ENCODE data around the gene NLGN3. TPM values are rescaled to one million over a fixed set of nuclear protein-coding genes. Genes with fewer than 3 reads are reported as not detected.

The NLGN3 gene
- total RNA-seq, 1 donor, result 0.43 TPM

GRCh38 chrX:71098951-71099506, 45.6 kb upstream of the NLGN3 start:
- DNase-seq (ENCODE audit: low read depth), result no peak
- TF ChIP-seq CTCF (IDR thresholded peaks at IDR 0.05; ENCODE audit: insufficient read depth, low read depth, low read length), result no peak
- H3K4me3 ChIP-seq (ENCODE audit: low read depth, low read length), result no peak overlapping the region

DNA sequence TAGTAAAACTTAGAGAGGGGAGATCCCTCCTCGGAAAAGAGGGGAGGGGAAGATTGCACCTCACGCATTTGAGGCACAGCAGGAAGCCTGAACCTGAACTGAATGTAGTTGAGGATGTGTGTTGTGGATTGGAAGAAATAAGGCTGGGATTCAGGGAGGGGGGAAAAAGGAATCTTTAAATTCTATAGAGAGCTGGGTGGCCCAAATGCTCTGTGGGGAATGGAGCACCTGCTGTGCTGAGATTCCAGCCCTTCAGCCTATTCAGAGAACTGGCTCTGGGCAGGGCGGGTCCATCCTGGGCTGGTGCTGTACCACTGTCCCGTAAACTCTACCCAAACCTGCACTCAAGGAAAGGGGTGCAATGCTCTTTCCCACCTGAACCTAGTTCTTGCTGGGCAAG, 44.9 kb upstream of the NLGN3 start:
- TF ChIP-seq CTCF (IDR thresholded peaks at IDR 0.05; ENCODE audit: insufficient read depth, low read depth, low read length), result no peak

DNA sequence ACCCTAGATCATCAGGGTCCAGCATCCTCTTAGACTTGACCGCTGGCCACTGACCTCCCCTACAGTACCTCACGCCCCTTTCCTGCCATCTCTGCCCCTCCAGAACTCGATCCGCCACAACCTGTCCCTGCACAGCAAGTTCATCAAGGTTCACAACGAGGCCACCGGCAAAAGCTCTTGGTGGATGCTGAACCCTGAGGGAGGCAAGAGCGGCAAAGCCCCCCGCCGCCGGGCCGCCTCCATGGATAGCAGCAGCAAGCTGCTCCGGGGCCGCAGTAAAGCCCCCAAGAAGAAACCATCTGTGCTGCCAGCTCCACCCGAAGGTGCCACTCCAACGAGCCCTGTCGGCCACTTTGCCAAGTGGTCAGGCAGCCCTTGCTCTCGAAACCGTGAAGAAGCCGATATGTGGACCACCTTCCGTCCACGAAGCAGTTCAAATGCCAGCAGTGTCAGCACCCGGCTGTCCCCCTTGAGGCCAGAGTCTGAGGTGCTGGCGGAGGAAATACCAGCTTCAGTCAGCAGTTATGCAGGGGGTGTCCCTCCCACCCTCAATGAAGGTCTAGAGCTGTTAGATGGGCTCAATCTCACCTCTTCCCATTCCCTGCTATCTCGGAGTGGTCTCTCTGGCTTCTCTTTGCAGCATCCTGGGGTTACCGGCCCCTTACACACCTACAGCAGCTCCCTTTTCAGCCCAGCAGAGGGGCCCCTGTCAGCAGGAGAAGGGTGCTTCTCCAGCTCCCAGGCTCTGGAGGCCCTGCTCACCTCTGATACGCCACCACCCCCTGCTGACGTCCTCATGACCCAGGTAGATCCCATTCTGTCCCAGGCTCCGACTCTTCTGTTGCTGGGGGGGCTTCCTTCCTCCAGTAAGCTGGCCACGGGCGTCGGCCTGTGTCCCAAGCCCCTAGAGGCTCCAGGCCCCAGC, 43.8 kb upstream of the NLGN3 start:
- no peak overlapping the region for H3K4me3 ChIP-seq (ENCODE audit: low read depth, low read length)
- no peak for TF ChIP-seq CTCF (IDR thresholded peaks at IDR 0.05; ENCODE audit: insufficient read depth, low read depth, low read length)
- no peak for DNase-seq (ENCODE audit: low read depth)

More for the DNA sequence above, 44.9 kb upstream of the NLGN3 start:
- DNase-seq (ENCODE audit: low read depth), result no peak
- H3K4me3 ChIP-seq (ENCODE audit: low read depth, low read length), result no peak overlapping the region

- no peak for DNase-seq (ENCODE audit: low read depth)
- no peak for TF ChIP-seq CTCF (IDR thresholded peaks at IDR 0.05; ENCODE audit: insufficient read depth, low read depth, low read length)
- no peak overlapping the region for H3K4me3 ChIP-seq (ENCODE audit: low read depth, low read length)
Observed at GRCh38 chrX:71102292-71102691, 42.3 kb upstream of the NLGN3 start.

DNA sequence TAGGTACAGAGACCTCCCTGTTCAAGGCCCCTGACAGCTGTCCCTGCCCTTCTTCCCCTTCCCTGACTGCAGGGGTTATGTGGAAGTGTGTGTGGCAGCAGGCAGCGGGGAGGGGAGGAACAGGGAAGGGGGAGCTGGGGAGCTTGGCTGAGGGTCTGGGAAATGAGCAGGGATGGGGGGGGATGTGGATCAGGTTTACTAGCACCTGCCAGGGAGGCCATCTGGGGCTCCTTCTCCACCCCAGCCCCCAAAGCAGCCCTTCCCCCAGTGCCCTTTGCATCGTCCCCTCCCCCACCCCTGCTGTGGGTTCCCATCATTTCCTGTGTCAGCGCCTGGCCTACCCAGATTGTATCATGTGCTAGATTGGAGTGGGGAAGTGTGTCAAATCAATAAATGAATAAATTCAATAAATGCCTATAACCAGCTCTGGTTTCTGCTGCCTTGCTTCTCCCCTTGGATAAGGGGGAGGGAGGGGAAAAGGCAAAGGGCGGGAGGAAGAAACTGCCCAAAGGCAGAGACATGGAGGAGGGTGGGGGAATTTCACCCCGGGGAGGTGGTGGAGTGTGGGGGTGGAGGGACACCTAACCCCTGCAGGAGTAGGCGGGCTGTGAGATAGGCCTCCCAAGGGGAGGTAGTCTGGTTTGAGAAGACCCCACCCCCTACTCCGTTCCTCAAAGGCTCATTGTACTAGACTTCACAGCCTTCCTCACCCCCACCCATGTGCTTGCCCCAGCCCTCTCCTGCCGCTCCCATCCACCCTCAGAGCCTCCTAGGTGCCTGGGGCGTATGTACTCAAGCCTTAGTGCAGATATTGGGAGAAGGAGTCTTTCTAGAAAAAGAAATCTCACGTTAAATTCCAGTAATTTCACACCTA, 41.3 kb upstream of the NLGN3 start:
- DNase-seq (ENCODE audit: low read depth), result no peak
- TF ChIP-seq CTCF (IDR thresholded peaks at IDR 0.05; ENCODE audit: insufficient read depth, low read depth, low read length), result no peak
- no peak overlapping the region for H3K4me3 ChIP-seq (ENCODE audit: low read depth, low read length)

DNA sequence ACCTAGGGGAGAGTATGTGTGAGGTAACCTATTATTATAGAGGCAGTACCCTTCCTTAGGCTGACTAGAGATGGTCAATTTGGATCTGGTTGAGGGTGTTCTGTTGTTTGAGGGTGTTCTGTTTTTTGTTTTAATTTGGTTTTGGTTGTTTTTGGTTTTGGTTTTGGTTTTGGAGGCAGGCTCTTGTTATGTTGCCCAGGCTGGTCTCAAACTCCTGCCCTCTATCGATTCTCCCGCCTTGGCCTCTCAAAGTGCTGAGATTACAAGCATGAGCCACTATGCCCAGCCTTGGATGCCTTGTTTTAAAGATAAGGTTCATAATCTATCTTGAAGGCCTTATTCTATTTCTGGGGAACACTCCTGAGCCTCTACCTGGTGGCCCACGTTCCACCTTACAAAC, 39.0 kb upstream of the NLGN3 start:
- DNase-seq (ENCODE audit: low read depth), result no peak
- no peak for TF ChIP-seq CTCF (IDR thresholded peaks at IDR 0.05; ENCODE audit: insufficient read depth, low read depth, low read length)

More for the DNA sequence above, 39.0 kb upstream of the NLGN3 start:
- H3K4me3 ChIP-seq (ENCODE audit: low read depth, low read length), result no peak overlapping the region

All from fibroblast of villous mesenchyme (primary cell).